Lung (tissue), 12 donors: ENCODE measurements around the gene OPRM1. TPM values are rescaled to one million over a fixed set of nuclear protein-coding genes. Genes with fewer than 3 reads are reported as not detected.
A peak's percentile ranks its signal among the peaks of the same experiment; 100 is the strongest.

Experiments used
- ATAC-seq: fragments of 200-7000 bp; cut with Tn5 transposase; one replicate; pipeline ENCODE4 v1.9.1; 2020; ENCODE audit warnings: moderate number of reproducible peaks; ENCODE audit not compliant: insufficient read depth, low FRiP score
- DNase-seq, 3 donors: peaks; one replicate each; pipeline ENCODE4 v3.0.0-alpha.2; 2013 to 2017
- H3K27ac ChIP-seq, 2 donors: one replicate each; pipeline ENCODE4 v1.5.1; 2013; ENCODE audit warnings: mild to moderate bottlenecking in 2 of 2, moderate library complexity in 2 of 2, control low read depth in 1 of 2, inconsistent platforms in 1 of 2, low read depth in 1 of 2, low read length in 1 of 2
- H3K27me3 ChIP-seq, 3 donors: one replicate each; pipeline ENCODE4 v1.5.1; 2013; ENCODE audit warnings: low read length in 2 of 3; ENCODE audit not compliant: control insufficient read depth in 3 of 3, insufficient read depth in 3 of 3
- H3K36me3 ChIP-seq, 4 donors: one replicate each; pipeline ENCODE4 v1.5.1; 2013; ENCODE audit warnings: low read length in 4 of 4, mild to moderate bottlenecking in 1 of 4, moderate library complexity in 1 of 4; ENCODE audit not compliant: control insufficient read depth in 4 of 4, insufficient read depth in 4 of 4
- H3K4me1 ChIP-seq, 5 donors: one replicate each; pipeline ENCODE4 v1.5.1; 2013; ENCODE audit warnings: low read length in 5 of 5, mild to moderate bottlenecking in 2 of 5, moderate library complexity in 1 of 5; ENCODE audit not compliant: control insufficient read depth in 5 of 5, insufficient read depth in 5 of 5
- H3K4me3 ChIP-seq: one replicate; pipeline ENCODE4 v1.5.1; 2013; ENCODE audit warnings: mild to moderate bottlenecking, control low read depth, moderate library complexity
- H3K9ac ChIP-seq, 2 donors: one replicate each; pipeline ENCODE4 v1.5.1; 2013; ENCODE audit warnings: low read length in 2 of 2, control low read depth in 1 of 2; ENCODE audit not compliant: insufficient read depth in 1 of 2
- H3K9me3 ChIP-seq, 4 donors: one replicate each; pipeline ENCODE4 v1.5.1; 2013; ENCODE audit warnings: low read length in 3 of 4, mild to moderate bottlenecking in 1 of 4, moderate library complexity in 1 of 4; ENCODE audit not compliant: control insufficient read depth in 4 of 4, insufficient read depth in 3 of 4
- CTCF ChIP-seq: IDR thresholded peaks from 2 replicates; pipeline ENCODE4 v1.5.1; 2012; ENCODE audit warnings: mild to moderate bottlenecking; ENCODE audit errors: control extremely low read depth, extremely low read depth
- WGBS, 2 donors: extraction: QIAGEN DNeasy Blood & Tissue Kit; methylation state at CpG; one replicate each; pipeline ENCODE4 v1.1.7; 2013; 5-methylcytosine and 5-hydroxymethylcytosine counted together
- polyA plus RNA-seq, 2 donors: library from polyadenylated mRNA; stranded (reverse); fragments of 200-250 nt; gene quantifications; one replicate each; pipeline ENCODE4 v1.2.1, GENCODE V29; 2013
- total RNA-seq, 2 donors: library from RNA; depleted of rRNA in 1 of 2; stranded (reverse); fragments of >200 nt in 1 of 2; gene quantifications; one replicate each; pipeline ENCODE4 v1.2.1, GENCODE V29; 2014 to 2021
- donor health status: control.
- donor health status: control.
- donor health status: Bipolar disorder and iron deficiency.
- donor health status: healthy.
- donor health status: DM: yes; HTN: yes; CAD: no.

The OPRM1 gene
- total and polyA plus RNA-seq, 4 donors = not detected

GRCh38 chr6:154292066-154292465 is 253.0 kb downstream of the OPRM1 start:
- no peak overlapping the region for H3K9ac ChIP-seq
- DNase-seq (no peak), ATAC-seq (no peak)
- 64 to 65% methylated on average over 3 of the region's 3 CpGs for whole genome bisulfite sequencing, 2 donors
- peaks cover 0 to 3% (median 0%) of the 10 kb centered on the region in 4 donors for H3K9me3 ChIP-seq
- TF ChIP-seq CTCF = no peak
- no peaks in the 10 kb centered on the region for H3K36me3 ChIP-seq
- no peaks in the 10 kb centered on the region for H3K27me3 ChIP-seq
- H3K4me3 ChIP-seq = no peak overlapping the region
- no peak overlapping the region for H3K27ac ChIP-seq
- H3K4me1 ChIP-seq = peaks cover 0 to 14% (median 3%) of the 10 kb centered on the region in 5 donors

GRCh38 chr6:154292855-154293519 is 253.9 kb downstream of the OPRM1 start:
- no peaks in the 10 kb centered on the region for H3K36me3 ChIP-seq
- DNase-seq = peak in 1 of 3 donors; percentile 16
- peaks cover 0 to 23% (median 5%) of the 10 kb centered on the region in 5 donors for H3K4me1 ChIP-seq
- H3K27me3 ChIP-seq = no peaks in the 10 kb centered on the region
- peaks cover 0 to 3% (median 0%) of the 10 kb centered on the region in 4 donors for H3K9me3 ChIP-seq
- no peak for TF ChIP-seq CTCF
- H3K27ac ChIP-seq = no peak overlapping the region
- ATAC-seq = no peak
- 51 to 82% methylated on average over 4 of the region's 4 CpGs for WGBS, 2 donors
- H3K4me3 ChIP-seq = no peak overlapping the region
- no peak overlapping the region for H3K9ac ChIP-seq

- WGBS, 2 donors = 79 to 86% methylated on average over 4 of the region's 4 CpGs
- DNase-seq (no peak), ATAC-seq (no peak)
- peaks cover 0 to 2% (median 0%) of the 10 kb centered on the region in 4 donors for H3K9me3 ChIP-seq
- no peaks in the 10 kb centered on the region for H3K36me3 ChIP-seq
- H3K27ac ChIP-seq = no peak overlapping the region
- TF ChIP-seq CTCF = no peak
- H3K9ac ChIP-seq = no peak overlapping the region
- H3K27me3 ChIP-seq = no peaks in the 10 kb centered on the region
- H3K4me3 ChIP-seq = no peak overlapping the region
- H3K4me1 ChIP-seq = peaks cover 0 to 37% (median 6%) of the 10 kb centered on the region in 5 donors
Observed at GRCh38 chr6:154295733-154296132, 256.7 kb downstream of the OPRM1 start.
